ENCODE results near the gene ABI1. TPM values are rescaled to one million over a fixed set of nuclear protein-coding genes. Genes with fewer than 3 reads are reported as not detected.
"Not testable (repeated sequence)": the region's sequence is repeated elsewhere in the genome, so short reads cannot be mapped to it uniquely, and the experiment has no call there.

The ABI1 gene
- total RNA-seq, 2 donors from 2014 or later = 51.5 to 74.9 TPM

GRCh38 chr10:26860102-26860442 is 686 bp downstream of the ABI1 start:
- Mint-ChIP-seq H3K4me1 (peaks cover 16% of the 10 kb centered on the region), H3K27me3 (no peaks in the 10 kb centered on the region), H3K27ac (peak overlapping the region; percentile 98), H3K9me3 (no peaks in the 10 kb centered on the region), H3K36me3 (ENCODE audit: low read depth) (peaks cover 32% of the 10 kb centered on the region), H3K4me3 (peak overlapping the region; percentile 97)
- peak; percentile 24 for ATAC-seq (replicated peaks)

GRCh38 chr10:26859241-26860101 is 1.3 kb downstream of the ABI1 start:
- no peaks in the 10 kb centered on the region for H3K27me3 Mint-ChIP-seq
- H3K27ac Mint-ChIP-seq = peak overlapping the region; percentile 98
- H3K9me3 Mint-ChIP-seq = no peaks in the 10 kb centered on the region
- peaks cover 21% of the 10 kb centered on the region for H3K4me1 Mint-ChIP-seq
- peaks cover 37% of the 10 kb centered on the region for H3K36me3 Mint-ChIP-seq (ENCODE audit: low read depth)
- peak overlapping the region; percentile 97 for H3K4me3 Mint-ChIP-seq
- ATAC-seq (replicated peaks) = no peak

GRCh38 chr10:26858707-26859034 is 2.1 kb downstream of the ABI1 start:
- ATAC-seq (replicated peaks) = no peak
- H3K27ac Mint-ChIP-seq = no peak overlapping the region

GRCh38 chr10:26857991-26858706 is 2.6 kb downstream of the ABI1 start:
- Mint-ChIP-seq H3K4me1 (peaks cover 29% of the 10 kb centered on the region), H3K36me3 (ENCODE audit: low read depth) (peaks cover 49% of the 10 kb centered on the region), H3K4me3 (peak overlapping the region; percentile 97), H3K27me3 (no peaks in the 10 kb centered on the region), H3K9me3 (no peaks in the 10 kb centered on the region), H3K27ac (no peak overlapping the region)
- ATAC-seq (replicated peaks) = no peak

More at GRCh38 chr10:26858707-26859034, 2.1 kb downstream of the ABI1 start:
- no peaks in the 10 kb centered on the region for H3K9me3 Mint-ChIP-seq
- no peaks in the 10 kb centered on the region for H3K27me3 Mint-ChIP-seq
- H3K4me3 Mint-ChIP-seq = peak overlapping the region; percentile 97
- H3K36me3 Mint-ChIP-seq (ENCODE audit: low read depth) = peaks cover 45% of the 10 kb centered on the region
- peaks cover 28% of the 10 kb centered on the region for H3K4me1 Mint-ChIP-seq

- not testable (repeated sequence) for ATAC-seq (replicated peaks); H3K27ac Mint-ChIP-seq; H3K9me3 Mint-ChIP-seq; H3K27me3 Mint-ChIP-seq
- H3K36me3 Mint-ChIP-seq (ENCODE audit: low read depth) = peaks cover 49% of the 10 kb centered on the region
- peak overlapping the region; percentile 97 for H3K4me3 Mint-ChIP-seq
- peaks cover 29% of the 10 kb centered on the region for H3K4me1 Mint-ChIP-seq
These were observed 3.2 kb downstream of the ABI1 start for GRCh38 chr10:26857553-26857952.

- Mint-ChIP-seq H3K9me3 (no peaks in the 10 kb centered on the region), H3K27me3 (no peaks in the 10 kb centered on the region), H3K4me3 (peak overlapping the region; percentile 26), H3K4me1 (peaks cover 42% of the 10 kb centered on the region), H3K27ac (no peak overlapping the region), H3K36me3 (ENCODE audit: low read depth) (peaks cover 52% of the 10 kb centered on the region)
- ATAC-seq (replicated peaks) = peak; percentile 57
These were observed 5.6 kb downstream of the ABI1 start for GRCh38 chr10:26855186-26855585.

GRCh38 chr10:26854524-26854923 is 6.2 kb downstream of the ABI1 start:
- Mint-ChIP-seq H3K36me3 (ENCODE audit: low read depth) (peaks cover 49% of the 10 kb centered on the region), H3K9me3 (no peaks in the 10 kb centered on the region), H3K4me1 (peaks cover 47% of the 10 kb centered on the region)

GRCh38 chr10:26844396-26844975 is 16.3 kb downstream of the ABI1 start:
- H3K27ac Mint-ChIP-seq = peak overlapping the region; percentile 7
- H3K36me3 Mint-ChIP-seq (ENCODE audit: low read depth) = peaks cover 41% of the 10 kb centered on the region
- H3K27me3 Mint-ChIP-seq = no peaks in the 10 kb centered on the region
- no peaks in the 10 kb centered on the region for H3K9me3 Mint-ChIP-seq
- no peak for ATAC-seq (replicated peaks)
- H3K4me3 Mint-ChIP-seq = no peak overlapping the region
- peaks cover 46% of the 10 kb centered on the region for H3K4me1 Mint-ChIP-seq

More at GRCh38 chr10:26854524-26854923, 6.2 kb downstream of the ABI1 start:
- no peaks in the 10 kb centered on the region for H3K27me3 Mint-ChIP-seq
- no peak for ATAC-seq (replicated peaks)
- no peak overlapping the region for H3K4me3 Mint-ChIP-seq
- H3K27ac Mint-ChIP-seq = no peak overlapping the region

- H3K27me3 Mint-ChIP-seq = no peaks in the 10 kb centered on the region
- peak; percentile 52 for ATAC-seq (replicated peaks)
- H3K9me3 Mint-ChIP-seq = no peaks in the 10 kb centered on the region
- peak overlapping the region; percentile 7 for H3K27ac Mint-ChIP-seq
- H3K36me3 Mint-ChIP-seq (ENCODE audit: low read depth) = peaks cover 46% of the 10 kb centered on the region
- H3K4me3 Mint-ChIP-seq = no peak overlapping the region
- peaks cover 48% of the 10 kb centered on the region for H3K4me1 Mint-ChIP-seq
These were observed 17.0 kb downstream of the ABI1 start for GRCh38 chr10:26843736-26844135.

- Mint-ChIP-seq H3K9me3 (no peaks in the 10 kb centered on the region), H3K27ac (peak overlapping the region; percentile 94), H3K36me3 (ENCODE audit: low read depth) (peaks cover 48% of the 10 kb centered on the region), H3K4me1 (peaks cover 53% of the 10 kb centered on the region), H3K4me3 (peak overlapping the region; percentile 48), H3K27me3 (no peaks in the 10 kb centered on the region)
- ATAC-seq (replicated peaks) = peak; percentile 20
These were observed 18.9 kb downstream of the ABI1 start for GRCh38 chr10:26841733-26842317.

GRCh38 chr10:26840938-26841732 is 19.6 kb downstream of the ABI1 start:
- H3K36me3 Mint-ChIP-seq (ENCODE audit: low read depth) = peaks cover 49% of the 10 kb centered on the region
- peaks cover 49% of the 10 kb centered on the region for H3K4me1 Mint-ChIP-seq
- ATAC-seq (replicated peaks) = peak; percentile 39
- H3K4me3 Mint-ChIP-seq = peak overlapping the region; percentile 63
- no peaks in the 10 kb centered on the region for H3K27me3 Mint-ChIP-seq
- no peaks in the 10 kb centered on the region for H3K9me3 Mint-ChIP-seq
- H3K27ac Mint-ChIP-seq = peak overlapping the region; percentile 94

GRCh38 chr10:26839966-26840627 is 20.7 kb downstream of the ABI1 start:
- Mint-ChIP-seq H3K27ac (peak overlapping the region; percentile 94), H3K4me3 (peak overlapping the region; percentile 63), H3K27me3 (no peaks in the 10 kb centered on the region), H3K4me1 (peaks cover 50% of the 10 kb centered on the region), H3K9me3 (no peaks in the 10 kb centered on the region), H3K36me3 (ENCODE audit: low read depth) (peaks cover 52% of the 10 kb centered on the region)
- peak; percentile 76 for ATAC-seq (replicated peaks)

- no peak overlapping the region for H3K4me3 Mint-ChIP-seq
- peaks cover 44% of the 10 kb centered on the region for H3K36me3 Mint-ChIP-seq (ENCODE audit: low read depth)
- H3K27ac Mint-ChIP-seq = no peak overlapping the region
- H3K27me3 Mint-ChIP-seq = no peaks in the 10 kb centered on the region
- peaks cover 51% of the 10 kb centered on the region for H3K4me1 Mint-ChIP-seq
- no peak for ATAC-seq (replicated peaks)
- H3K9me3 Mint-ChIP-seq = no peaks in the 10 kb centered on the region
These were observed 23.6 kb downstream of the ABI1 start for GRCh38 chr10:26837139-26837538.

Measured in activated T-helper 17 cell treated with anti-CD3 and anti-CD28 coated beads, Interleukin-2, amount 50 U/mL, for 72 hours (primary cell).